K562 (cell line): ENCODE data around the gene HOXB1. TPM values are rescaled to one million over a fixed set of nuclear protein-coding genes. Genes with fewer than 3 reads are reported as not detected.

ENCODE experiments used
- DPF2 ChIP-seq: fragments of 450-650 bp; IDR thresholded peaks from 2 replicates; pipeline ENCODE4 v1.6.1; 2016
- ETV5 ChIP-seq: sonication (generic); formaldehyde crosslinking; IDR thresholded peaks from 2 replicates; pipeline ENCODE4 v1.4.0; 2020; ENCODE audit warnings: low read depth, mild to moderate bottlenecking, missing genetic modification reagents
- GATAD2A ChIP-seq: fragments of 450-650 bp; IDR thresholded peaks from 2 replicates; pipeline ENCODE4 v1.6.1; 2017
- HEY1 ChIP-seq: fragments of 250-450 bp; sonication (Bioruptor Pico); IDR thresholded peaks from 2 replicates; pipeline ENCODE4 v1.5.0; 2020; ENCODE audit warnings: mild to moderate bottlenecking, moderate library complexity, borderline replicate concordance
- HNRNPL ChIP-seq: fragments of 200-400 bp; formaldehyde crosslinking; IDR thresholded peaks from 2 replicates; pipeline ENCODE4 v1.6.1; 2017; ENCODE audit warnings: low read depth, mild to moderate bottlenecking, low read length
- MTA3 ChIP-seq: fragments of 450-650 bp; formaldehyde crosslinking; IDR thresholded peaks from 2 replicates; pipeline ENCODE4 v1.6.1; 2017; ENCODE audit warnings: mild to moderate bottlenecking, borderline replicate concordance
- NFE2L1 ChIP-seq: fragments of 450-650 bp; IDR thresholded peaks from 2 replicates; pipeline ENCODE4 v1.6.1; 2016; ENCODE audit warnings: missing genetic modification characterization, low read depth, mild to moderate bottlenecking, missing compliant biosample characterization, moderate library complexity, borderline replicate concordance
- RBM22 ChIP-seq: fragments of 200-400 bp; formaldehyde crosslinking; IDR thresholded peaks from 2 replicates; pipeline ENCODE4 v1.6.1; 2018; ENCODE audit warnings: low read length, low read depth; ENCODE audit not compliant: poor library complexity, severe bottlenecking
- RBM25 ChIP-seq: fragments of 200-400 bp; formaldehyde crosslinking; IDR thresholded peaks from 2 replicates; pipeline ENCODE4 v1.6.1; 2018; ENCODE audit warnings: low read length, low read depth, moderate library complexity; ENCODE audit not compliant: severe bottlenecking
- SNRNP70 ChIP-seq: fragments of 200-400 bp; formaldehyde crosslinking; optimal IDR thresholded peaks from 2 replicates; pipeline ENCODE3; 2017; ENCODE audit warnings: low read depth, low read length
- STAT5A ChIP-seq: IDR thresholded peaks from 2 replicates; pipeline ENCODE4 v1.6.1; 2012; ENCODE audit warnings: low read length, inconsistent platforms, borderline replicate concordance
- XRCC4 ChIP-seq: IDR thresholded peaks from one replicate; pipeline ENCODE4 v1.6.1; 2011; ENCODE audit not compliant: insufficient read depth, insufficient read length; ENCODE audit errors: extremely low read depth
- ZC3H11A ChIP-seq: IDR thresholded peaks from 2 replicates; pipeline ENCODE4 v1.6.1; 2012; ENCODE audit warnings: low read depth, low read length, improper control_type of control experiment
- ZNF12 ChIP-seq: sonication (generic); formaldehyde crosslinking; IDR thresholded peaks from 2 replicates; pipeline ENCODE4 v1.4.0; 2020; ENCODE audit warnings: mild to moderate bottlenecking, missing genetic modification reagents
- ZNF699 ChIP-seq: fragments of 250-450 bp; sonication (Bioruptor Pico); IDR thresholded peaks from 2 replicates; pipeline ENCODE4 v1.8.0; 2021; ENCODE audit warnings: mild to moderate bottlenecking, moderate library complexity; ENCODE audit not compliant: insufficient replicate concordance
- polyA plus RNA-seq, 8 experiments: library from polyadenylated mRNA; depleted of rRNA in 4 of 8; stranded (reverse) in 5 of 8; unstranded in 3 of 8; fragments of >200 nt; fragmentation: Nextera tagmentation in 2 of 8; fragmentation: Illumina TruSeq in 1 of 8; extraction: Ambion mirVana in 2 of 8; extraction: Trizol in 1 of 8; gene quantifications; 2 replicates each; pipeline versions ENCODE4 v1.2.1 to v1.2.3, GENCODE V29; 2011 to 2014; ENCODE audit warnings: inconsistent platforms in 1 of 8, missing spikeins in 1 of 8
- total RNA-seq, 7 experiments: library from RNA; depleted of rRNA in 6 of 7; stranded (reverse); fragments of >200 nt in 6 of 7; fragmentation: Illumina TruSeq in 2 of 7; extraction: Trizol in 2 of 7; gene quantifications; 2 replicates each; pipeline versions ENCODE4 v1.2.1 to v1.2.3, GENCODE V29; 2011 to 2021; ENCODE audit warnings: low replicate concordance in 1 of 7
- TF ChIP-seq, protein P1 (sequence below), 2 experiments: fragments of 450-650 bp; IDR thresholded peaks; 2 replicates each; pipeline ENCODE4 v1.6.1; 2018; ENCODE audit warnings: mild to moderate bottlenecking in 2 of 2, low read depth in 1 of 2; ENCODE audit not compliant: partially characterized antibody in 2 of 2
- TF ChIP-seq, protein P2 (sequence below), 2 experiments: fragments of 150-350 bp in 1 of 2; IDR thresholded peaks; 2 replicates each; pipeline ENCODE4 v1.6.1; 2012 to 2016; ENCODE audit warnings: low read depth in 2 of 2, low read length in 2 of 2, mild to moderate bottlenecking in 1 of 2, moderate library complexity in 1 of 2
- TF ChIP-seq, protein P3 (sequence below): sonication (generic); formaldehyde crosslinking; IDR thresholded peaks from 2 replicates; pipeline ENCODE4 v1.8.0; 2022; ENCODE audit warnings: missing genetic modification reagents, mild to moderate bottlenecking, borderline replicate concordance

The HOXB1 gene
- total and polyA plus RNA-seq, 9 of the 15 experiments (the other 6 are each of a cell fraction or from before 2014, with no cell fraction given), result 0.04 TPM; not detected in 8

DNA sequence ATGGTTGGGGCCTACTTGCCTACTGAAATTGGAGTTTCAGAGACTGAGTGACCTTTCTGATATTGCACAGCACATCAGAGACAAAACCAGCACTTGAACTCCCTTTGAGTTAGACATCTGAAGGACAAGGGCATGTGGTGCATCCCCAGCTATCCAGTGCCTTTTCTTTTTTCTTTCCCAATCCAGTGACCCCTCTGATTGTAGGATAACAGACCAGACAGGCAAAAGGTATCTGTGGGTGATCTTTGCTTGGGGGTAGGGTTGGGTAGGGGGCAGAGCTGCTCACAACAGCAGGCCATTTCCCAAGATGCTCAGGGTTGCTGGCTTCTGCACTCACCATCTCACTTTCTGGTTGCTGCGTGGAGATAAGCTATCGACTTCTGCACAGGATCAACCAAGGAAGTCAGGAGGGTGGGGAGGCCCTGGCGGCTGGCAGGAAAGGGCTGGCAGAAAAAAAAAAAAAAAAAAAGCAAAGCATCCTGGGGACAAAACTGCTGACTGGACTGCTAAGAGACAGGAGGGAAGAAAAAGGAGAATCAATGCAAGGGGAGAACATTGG, 42.2 kb downstream of the HOXB1 start (continued):
- TF ChIP-seq, protein P1, sequence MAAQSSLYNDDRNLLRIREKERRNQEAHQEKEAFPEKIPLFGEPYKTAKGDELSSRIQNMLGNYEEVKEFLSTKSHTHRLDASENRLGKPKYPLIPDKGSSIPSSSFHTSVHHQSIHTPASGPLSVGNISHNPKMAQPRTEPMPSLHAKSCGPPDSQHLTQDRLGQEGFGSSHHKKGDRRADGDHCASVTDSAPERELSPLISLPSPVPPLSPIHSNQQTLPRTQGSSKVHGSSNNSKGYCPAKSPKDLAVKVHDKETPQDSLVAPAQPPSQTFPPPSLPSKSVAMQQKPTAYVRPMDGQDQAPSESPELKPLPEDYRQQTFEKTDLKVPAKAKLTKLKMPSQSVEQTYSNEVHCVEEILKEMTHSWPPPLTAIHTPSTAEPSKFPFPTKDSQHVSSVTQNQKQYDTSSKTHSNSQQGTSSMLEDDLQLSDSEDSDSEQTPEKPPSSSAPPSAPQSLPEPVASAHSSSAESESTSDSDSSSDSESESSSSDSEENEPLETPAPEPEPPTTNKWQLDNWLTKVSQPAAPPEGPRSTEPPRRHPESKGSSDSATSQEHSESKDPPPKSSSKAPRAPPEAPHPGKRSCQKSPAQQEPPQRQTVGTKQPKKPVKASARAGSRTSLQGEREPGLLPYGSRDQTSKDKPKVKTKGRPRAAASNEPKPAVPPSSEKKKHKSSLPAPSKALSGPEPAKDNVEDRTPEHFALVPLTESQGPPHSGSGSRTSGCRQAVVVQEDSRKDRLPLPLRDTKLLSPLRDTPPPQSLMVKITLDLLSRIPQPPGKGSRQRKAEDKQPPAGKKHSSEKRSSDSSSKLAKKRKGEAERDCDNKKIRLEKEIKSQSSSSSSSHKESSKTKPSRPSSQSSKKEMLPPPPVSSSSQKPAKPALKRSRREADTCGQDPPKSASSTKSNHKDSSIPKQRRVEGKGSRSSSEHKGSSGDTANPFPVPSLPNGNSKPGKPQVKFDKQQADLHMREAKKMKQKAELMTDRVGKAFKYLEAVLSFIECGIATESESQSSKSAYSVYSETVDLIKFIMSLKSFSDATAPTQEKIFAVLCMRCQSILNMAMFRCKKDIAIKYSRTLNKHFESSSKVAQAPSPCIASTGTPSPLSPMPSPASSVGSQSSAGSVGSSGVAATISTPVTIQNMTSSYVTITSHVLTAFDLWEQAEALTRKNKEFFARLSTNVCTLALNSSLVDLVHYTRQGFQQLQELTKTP (IDR thresholded peaks at IDR 0.05; ENCODE audit: low read depth in 1 of 2, partially characterized antibody in 2 of 2), result peak; percentile 34 to 63
- no peak for TF ChIP-seq NFE2L1
- no peak for TF ChIP-seq ZC3H11A
- TF ChIP-seq XRCC4, result no peak
- TF ChIP-seq GATAD2A, result peak; percentile 74
- peak; percentile 66; the same call in 1 of the 2 replicates for TF ChIP-seq MTA3
- TF ChIP-seq ZNF699, result no peak
- TF ChIP-seq RBM22, result no peak
- TF ChIP-seq ETV5 (CRISPR knock-in tag), result peak; percentile 28; the same call in 1 of the 2 replicates
- TF ChIP-seq SNRNP70, result no peak
- TF ChIP-seq, protein P2, sequence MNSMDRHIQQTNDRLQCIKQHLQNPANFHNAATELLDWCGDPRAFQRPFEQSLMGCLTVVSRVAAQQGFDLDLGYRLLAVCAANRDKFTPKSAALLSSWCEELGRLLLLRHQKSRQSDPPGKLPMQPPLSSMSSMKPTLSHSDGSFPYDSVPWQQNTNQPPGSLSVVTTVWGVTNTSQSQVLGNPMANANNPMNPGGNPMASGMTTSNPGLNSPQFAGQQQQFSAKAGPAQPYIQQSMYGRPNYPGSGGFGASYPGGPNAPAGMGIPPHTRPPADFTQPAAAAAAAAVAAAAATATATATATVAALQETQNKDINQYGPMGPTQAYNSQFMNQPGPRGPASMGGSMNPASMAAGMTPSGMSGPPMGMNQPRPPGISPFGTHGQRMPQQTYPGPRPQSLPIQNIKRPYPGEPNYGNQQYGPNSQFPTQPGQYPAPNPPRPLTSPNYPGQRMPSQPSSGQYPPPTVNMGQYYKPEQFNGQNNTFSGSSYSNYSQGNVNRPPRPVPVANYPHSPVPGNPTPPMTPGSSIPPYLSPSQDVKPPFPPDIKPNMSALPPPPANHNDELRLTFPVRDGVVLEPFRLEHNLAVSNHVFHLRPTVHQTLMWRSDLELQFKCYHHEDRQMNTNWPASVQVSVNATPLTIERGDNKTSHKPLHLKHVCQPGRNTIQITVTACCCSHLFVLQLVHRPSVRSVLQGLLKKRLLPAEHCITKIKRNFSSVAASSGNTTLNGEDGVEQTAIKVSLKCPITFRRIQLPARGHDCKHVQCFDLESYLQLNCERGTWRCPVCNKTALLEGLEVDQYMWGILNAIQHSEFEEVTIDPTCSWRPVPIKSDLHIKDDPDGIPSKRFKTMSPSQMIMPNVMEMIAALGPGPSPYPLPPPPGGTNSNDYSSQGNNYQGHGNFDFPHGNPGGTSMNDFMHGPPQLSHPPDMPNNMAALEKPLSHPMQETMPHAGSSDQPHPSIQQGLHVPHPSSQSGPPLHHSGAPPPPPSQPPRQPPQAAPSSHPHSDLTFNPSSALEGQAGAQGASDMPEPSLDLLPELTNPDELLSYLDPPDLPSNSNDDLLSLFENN (IDR thresholded peaks at IDR 0.05; ENCODE audit: low read depth in 2 of 2, low read length in 2 of 2), result peak in 1 of 2 experiments; percentile 62; a peak in 2 of 4 replicates
- no peak for TF ChIP-seq HEY1
- TF ChIP-seq HNRNPL, result 0 out of 2 replicates have a peak, but pooled peaks have one; percentile 16
- TF ChIP-seq, protein P3, sequence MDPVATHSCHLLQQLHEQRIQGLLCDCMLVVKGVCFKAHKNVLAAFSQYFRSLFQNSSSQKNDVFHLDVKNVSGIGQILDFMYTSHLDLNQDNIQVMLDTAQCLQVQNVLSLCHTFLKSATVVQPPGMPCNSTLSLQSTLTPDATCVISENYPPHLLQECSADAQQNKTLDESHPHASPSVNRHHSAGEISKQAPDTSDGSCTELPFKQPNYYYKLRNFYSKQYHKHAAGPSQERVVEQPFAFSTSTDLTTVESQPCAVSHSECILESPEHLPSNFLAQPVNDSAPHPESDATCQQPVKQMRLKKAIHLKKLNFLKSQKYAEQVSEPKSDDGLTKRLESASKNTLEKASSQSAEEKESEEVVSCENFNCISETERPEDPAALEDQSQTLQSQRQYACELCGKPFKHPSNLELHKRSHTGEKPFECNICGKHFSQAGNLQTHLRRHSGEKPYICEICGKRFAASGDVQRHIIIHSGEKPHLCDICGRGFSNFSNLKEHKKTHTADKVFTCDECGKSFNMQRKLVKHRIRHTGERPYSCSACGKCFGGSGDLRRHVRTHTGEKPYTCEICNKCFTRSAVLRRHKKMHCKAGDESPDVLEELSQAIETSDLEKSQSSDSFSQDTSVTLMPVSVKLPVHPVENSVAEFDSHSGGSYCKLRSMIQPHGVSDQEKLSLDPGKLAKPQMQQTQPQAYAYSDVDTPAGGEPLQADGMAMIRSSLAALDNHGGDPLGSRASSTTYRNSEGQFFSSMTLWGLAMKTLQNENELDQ (CRISPR knock-in tag), result no peak
- TF ChIP-seq RBM25, result peak; percentile 69
- TF ChIP-seq STAT5A, result peak; percentile 69
- TF ChIP-seq DPF2, result peak; percentile 94
- TF ChIP-seq ZNF12, result no peak
